Progenitor cell of endocrine pancreas (in vitro differentiated cells): Measurements from ENCODE around the gene ABHD12B. TPM values are rescaled to one million over a fixed set of nuclear protein-coding genes. Genes with fewer than 3 reads are reported as not detected.
A peak's percentile ranks its signal among the peaks of the same experiment; 100 is the strongest.

Experiments used
- DNase-seq: peaks from one replicate; pipeline ENCODE4 v3.0.0; 2021; ENCODE audit warnings: low spot score; ENCODE audit not compliant: unreplicated experiment
- H3K27ac Mint-ChIP-seq: 2 replicates; pipeline ENCODE4 v1.8.0; 2021; ENCODE audit warnings: mild to moderate bottlenecking, moderate library complexity, mixed read lengths
- H3K27me3 Mint-ChIP-seq: 2 replicates; pipeline ENCODE4 v1.8.0; 2021; ENCODE audit warnings: mixed read lengths
- H3K36me3 Mint-ChIP-seq: 2 replicates; pipeline ENCODE4 v1.8.0; 2022; ENCODE audit warnings: mixed read lengths; ENCODE audit not compliant: insufficient read depth
- H3K4me1 Mint-ChIP-seq: 2 replicates; pipeline ENCODE4 v1.8.0; 2021; ENCODE audit warnings: low read depth, mixed read lengths
- H3K4me3 Mint-ChIP-seq: 2 replicates; pipeline ENCODE4 v1.8.0; 2021; ENCODE audit warnings: low read depth, mild to moderate bottlenecking, moderate library complexity, mixed read lengths
- H3K9me3 Mint-ChIP-seq: 2 replicates; pipeline ENCODE4 v1.8.0; 2021; ENCODE audit warnings: low read depth, mixed read lengths
- CTCF ChIP-seq: fragments of 200-600 bp; sonication (generic); IDR thresholded peaks from one replicate; pipeline ENCODE4 v1.5.0; 2021; ENCODE audit warnings: antibody characterized with exemption, mild to moderate bottlenecking; ENCODE audit not compliant: unreplicated experiment
- total RNA-seq: library from RNA; stranded (reverse); gene quantifications from 2 replicates; pipeline ENCODE4 v1.2.1, GENCODE V29; 2021

Gene ABHD12B
- total RNA-seq, 1 donor from 2014 or later = not detected

DNA sequence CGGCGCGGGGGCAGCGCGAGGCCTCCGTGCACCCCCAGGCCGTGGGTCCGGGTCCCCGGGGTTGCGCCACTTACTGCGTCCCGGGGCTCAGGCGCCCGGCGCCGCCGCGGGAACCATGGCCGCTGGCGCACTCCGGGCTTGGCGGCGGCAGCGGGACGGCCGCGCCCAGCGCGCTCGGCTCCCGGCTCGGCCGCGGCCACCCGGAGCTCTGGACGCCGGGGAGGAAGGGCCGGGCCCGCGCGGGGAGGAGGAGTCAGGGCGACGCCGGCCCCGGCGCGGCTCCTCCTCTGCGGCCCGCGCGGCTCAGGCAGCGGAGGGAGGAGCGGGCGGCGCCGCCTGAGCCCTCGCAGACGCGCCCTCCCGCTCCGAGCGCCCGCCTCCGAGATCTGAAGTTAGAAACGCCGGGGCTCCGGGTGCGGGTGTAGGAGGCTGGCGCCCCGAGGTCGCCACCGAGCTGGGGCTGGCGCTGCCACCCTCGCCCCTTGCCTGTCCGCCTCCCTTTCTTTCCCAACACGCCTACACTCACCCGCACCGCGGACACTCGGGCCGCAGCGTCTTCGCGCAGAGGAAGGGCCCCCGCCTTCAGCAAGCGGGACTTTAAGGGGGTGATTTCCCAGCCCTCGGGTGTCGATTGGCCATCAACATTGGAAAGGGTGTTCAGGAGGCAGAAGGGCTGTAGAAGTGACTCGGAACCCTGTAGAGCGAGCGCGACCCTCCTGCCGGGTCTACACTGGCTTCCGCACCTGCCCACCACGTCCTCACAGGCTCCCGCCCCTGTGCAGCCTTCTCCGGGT, 40.7 kb upstream of the ABHD12B start, which contains the start of gene NIN:
Gene NIN (minus strand): TSS at position 231 of the 794 bp plus-strand sequence. CDS start 9,106 bp downstream, outside the sequence.
- Mint-ChIP-seq H3K9me3 (no peaks in the 10 kb centered on the region), H3K27me3 (peaks cover 80% of the 10 kb centered on the region), H3K36me3 (peaks cover 5% of the 10 kb centered on the region), H3K27ac (peak within 1 kb of the TSS; percentile 11), H3K4me3 (peak within 1 kb of the TSS; percentile 90), H3K4me1 (peaks cover 23% of the 10 kb centered on the region)
- no peak for TF ChIP-seq CTCF
- DNase-seq = peak; percentile 58

DNA sequence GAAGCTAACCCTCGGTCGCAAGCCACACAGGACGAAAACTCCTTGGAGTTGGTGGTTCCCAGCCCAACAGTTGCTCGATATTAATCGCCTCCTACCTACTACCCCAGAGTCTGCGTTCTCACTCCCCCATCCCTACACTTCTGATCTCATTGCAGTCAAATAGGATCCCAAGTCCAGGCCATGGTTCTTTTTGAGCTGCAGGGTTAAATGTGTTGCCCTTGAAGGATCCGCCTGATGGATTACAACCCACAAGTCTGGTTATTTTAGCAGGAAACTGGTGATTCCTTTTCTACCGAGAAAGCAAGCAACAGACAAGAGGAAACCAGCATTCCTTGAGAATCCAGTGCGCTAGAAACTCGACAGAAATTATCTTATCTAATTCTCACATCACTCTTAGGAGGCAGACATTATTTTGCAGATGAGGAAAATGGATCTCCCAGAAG, 40.1 kb upstream of the ABHD12B start:
- DNase-seq = no peak
- H3K4me1 Mint-ChIP-seq = peaks cover 23% of the 10 kb centered on the region

GRCh38 chr14:50832935-50833630, 38.8 kb upstream of the ABHD12B start:
- H3K36me3 Mint-ChIP-seq = no peaks in the 10 kb centered on the region
- no peak for DNase-seq
- H3K27me3 Mint-ChIP-seq = peaks cover 84% of the 10 kb centered on the region
- TF ChIP-seq CTCF = no peak
- H3K4me1 Mint-ChIP-seq = peaks cover 24% of the 10 kb centered on the region
- H3K4me3 Mint-ChIP-seq = no peak overlapping the region
- H3K9me3 Mint-ChIP-seq = no peaks in the 10 kb centered on the region
- no peak overlapping the region for H3K27ac Mint-ChIP-seq

More for the DNA sequence above, 40.1 kb upstream of the ABHD12B start:
- TF ChIP-seq CTCF = no peak
- peak overlapping the region; percentile 8 for H3K27ac Mint-ChIP-seq
- peak overlapping the region; percentile 90 for H3K4me3 Mint-ChIP-seq
- H3K27me3 Mint-ChIP-seq = peaks cover 80% of the 10 kb centered on the region
- H3K36me3 Mint-ChIP-seq = peaks cover 5% of the 10 kb centered on the region
- no peaks in the 10 kb centered on the region for H3K9me3 Mint-ChIP-seq

- Mint-ChIP-seq H3K4me1 (peaks cover 22% of the 10 kb centered on the region), H3K36me3 (no peaks in the 10 kb centered on the region), H3K27ac (no peak overlapping the region), H3K27me3 (peaks cover 84% of the 10 kb centered on the region), H3K9me3 (no peaks in the 10 kb centered on the region), H3K4me3 (no peak overlapping the region)
- no peak for TF ChIP-seq CTCF
- no peak for DNase-seq
Observed at GRCh38 chr14:50834802-50835276, 37.0 kb upstream of the ABHD12B start.

DNA sequence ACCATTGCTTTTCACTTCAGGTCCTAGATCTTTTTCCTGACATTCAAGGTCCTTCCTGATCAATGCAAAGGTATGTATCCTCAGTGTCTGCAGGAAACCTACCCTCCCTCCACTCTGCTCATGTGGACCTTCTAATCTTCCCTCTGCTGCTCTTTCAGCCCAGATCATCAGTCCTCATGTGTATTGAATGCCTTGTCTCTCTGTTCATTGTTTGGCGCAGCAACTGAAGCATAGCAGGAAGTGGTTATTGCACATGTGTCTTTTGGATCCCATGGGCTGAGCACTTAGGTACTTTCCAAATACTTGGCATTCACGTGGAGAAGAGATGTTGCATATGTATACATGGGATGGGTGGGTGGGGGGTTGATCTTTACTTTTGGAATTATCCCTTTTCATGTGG, 36.6 kb upstream of the ABHD12B start:
- Mint-ChIP-seq H3K36me3 (no peaks in the 10 kb centered on the region), H3K27ac (no peak overlapping the region), H3K27me3 (peaks cover 85% of the 10 kb centered on the region), H3K4me3 (no peak overlapping the region), H3K9me3 (no peaks in the 10 kb centered on the region), H3K4me1 (peaks cover 20% of the 10 kb centered on the region)
- TF ChIP-seq CTCF = no peak
- DNase-seq = no peak
